Hematopoietic multipotent progenitor cell (in vitro differentiated cells): ENCODE results near the gene HIF3A. TPM values are rescaled to one million over a fixed set of nuclear protein-coding genes. Genes with fewer than 3 reads are reported as not detected.
"Not testable (repeated sequence)": the region's sequence is repeated elsewhere in the genome, so short reads cannot be mapped to it uniquely, and the experiment has no call there.

Experiments used
- DNase-seq, 3 donors: peaks; one replicate each; pipeline ENCODE4 v3.0.0-alpha.2; 2011 to 2015; ENCODE audit warnings: low read depth in 2 of 3, low spot score in 2 of 3
- total RNA-seq: library from RNA; depleted of rRNA; stranded (reverse); fragments of >200 nt; gene quantifications from one replicate; pipeline ENCODE4 v1.2.3, GENCODE V29; 2012

Gene HIF3A
- total RNA-seq, 1 donor = 0.27 TPM

GRCh38 chr19:46355234-46356148 lies 58.6 kb downstream of the HIF3A start:
- DNase-seq = no peak

- no peak for DNase-seq
These were observed 59.6 kb downstream of the HIF3A start for GRCh38 chr19:46356149-46357055.

DNA sequence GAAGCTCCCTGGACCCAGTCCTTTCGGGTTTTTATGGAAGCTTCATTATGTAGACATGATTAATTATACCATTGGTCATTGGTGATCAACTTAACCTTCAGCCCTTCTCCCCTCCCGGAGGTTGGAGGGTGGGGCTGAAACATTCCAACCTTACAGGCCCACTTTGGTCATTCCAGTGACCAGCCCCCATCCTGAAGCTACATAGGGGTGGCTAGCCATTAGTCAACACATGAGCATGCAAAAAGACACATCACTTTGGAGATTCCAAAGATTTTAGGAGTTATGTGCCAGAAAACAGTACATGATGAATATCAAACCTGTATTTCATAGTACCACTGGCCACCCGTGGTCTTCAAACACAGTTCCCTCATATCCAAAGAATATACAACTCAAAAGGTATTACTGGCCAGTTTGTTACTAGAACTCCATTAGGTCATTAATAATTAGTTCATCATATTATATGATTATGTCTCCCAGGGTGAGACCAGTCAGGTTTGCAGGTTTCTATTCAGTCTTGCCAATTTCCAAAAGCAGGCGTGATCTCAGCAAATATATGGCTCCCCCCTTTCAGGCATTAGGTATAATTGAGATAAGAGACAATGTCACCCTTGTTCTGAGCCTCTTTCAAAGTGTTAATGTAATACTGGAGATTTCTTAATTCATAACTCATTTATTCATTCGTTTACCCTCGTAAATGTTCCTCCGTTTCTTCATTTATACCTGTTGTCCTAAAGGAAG lies 61.2 kb downstream of the HIF3A start:
- no peak for DNase-seq

DNA sequence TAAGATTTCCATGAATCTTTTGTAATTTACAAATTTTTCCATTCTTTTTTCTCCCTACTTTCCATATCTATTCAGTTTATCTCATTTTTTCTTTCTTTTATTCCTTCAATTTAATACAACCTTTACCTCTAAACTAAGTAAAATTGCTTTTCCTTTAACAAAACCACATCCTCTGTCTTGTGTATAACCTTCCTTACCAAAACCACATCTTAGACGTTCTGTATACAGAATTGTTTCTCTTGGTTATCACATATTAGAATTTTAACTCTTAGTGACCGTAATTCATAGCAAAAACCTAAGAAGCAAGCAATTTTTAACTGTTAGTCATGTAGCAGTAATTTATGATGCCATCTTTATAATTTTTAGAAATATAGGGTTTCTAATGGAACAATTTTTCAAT lies 65.1 kb downstream of the HIF3A start:
- DNase-seq = no peak

DNA sequence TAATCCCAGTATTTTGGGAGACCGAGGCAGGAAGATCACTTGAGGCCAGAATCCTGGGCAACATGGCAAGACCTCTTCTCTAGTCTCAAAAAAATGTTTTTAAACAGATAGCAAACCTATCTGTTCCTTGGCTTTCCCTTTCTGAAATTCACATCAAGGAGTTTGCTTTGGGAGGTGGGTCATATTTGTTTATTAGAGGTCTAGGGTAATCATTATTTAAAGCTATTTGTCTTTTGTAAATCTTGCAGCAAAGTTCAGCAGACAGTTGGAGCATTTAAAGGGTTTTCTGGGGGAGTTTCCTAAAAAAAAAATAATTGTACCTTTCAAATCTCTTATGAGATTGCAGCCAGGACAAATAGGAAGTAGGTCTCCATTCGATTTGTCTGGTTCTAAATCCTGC lies 67.5 kb downstream of the HIF3A start:
- DNase-seq = no peak

DNA sequence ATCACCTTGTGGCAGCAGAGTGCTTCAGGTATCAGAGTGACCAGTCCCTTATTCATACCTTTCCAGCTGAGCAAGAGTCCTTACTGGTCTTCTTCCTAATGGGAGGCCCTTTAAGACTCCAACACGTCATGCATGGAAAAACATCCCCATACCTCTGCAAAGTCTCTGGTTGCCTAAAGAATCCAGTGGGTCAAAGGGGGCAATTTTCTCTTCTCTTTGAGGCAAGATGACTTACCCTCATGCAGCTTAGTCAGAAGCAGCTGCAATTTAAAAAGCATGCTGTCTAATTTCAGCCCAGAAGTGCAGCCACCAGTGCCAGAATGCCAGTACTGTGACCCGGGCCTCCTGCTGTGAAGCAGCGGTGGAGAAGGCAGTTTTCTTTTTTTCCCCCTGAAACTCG lies 68.7 kb downstream of the HIF3A start:
- DNase-seq = no peak

GRCh38 chr19:46366620-46367292 lies 69.9 kb downstream of the HIF3A start:
- no peak for DNase-seq

DNA sequence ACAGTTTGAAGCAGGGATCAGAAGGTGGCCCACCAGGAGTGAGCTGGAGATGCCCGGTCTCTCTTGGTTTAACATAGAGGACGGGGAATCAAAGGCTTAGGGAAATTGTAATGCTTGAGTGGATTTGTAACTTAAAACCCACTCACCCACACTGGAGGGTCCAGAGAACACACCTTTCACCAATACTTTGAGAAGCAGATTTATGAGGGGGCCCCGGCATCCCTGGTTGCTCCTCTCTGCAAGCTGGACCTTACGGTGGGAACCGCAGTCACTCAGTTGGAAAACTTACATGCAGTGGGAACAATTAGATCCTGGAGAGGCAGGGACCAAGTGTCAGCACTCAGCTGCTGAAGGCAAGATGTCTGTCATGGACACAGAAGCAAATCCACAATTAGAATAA lies 70.6 kb downstream of the HIF3A start:
- DNase-seq = no peak

- no peak for DNase-seq
These were observed 71.3 kb downstream of the HIF3A start for GRCh38 chr19:46368116-46368515.

GRCh38 chr19:46369817-46370216 lies 73.0 kb downstream of the HIF3A start:
- DNase-seq = no peak

GRCh38 chr19:46371371-46371901 lies 74.6 kb downstream of the HIF3A start:
- DNase-seq = peak in 1 of 3 donors; percentile 54

GRCh38 chr19:46372901-46373490 lies 76.2 kb downstream of the HIF3A start:
- DNase-seq = no peak

DNA sequence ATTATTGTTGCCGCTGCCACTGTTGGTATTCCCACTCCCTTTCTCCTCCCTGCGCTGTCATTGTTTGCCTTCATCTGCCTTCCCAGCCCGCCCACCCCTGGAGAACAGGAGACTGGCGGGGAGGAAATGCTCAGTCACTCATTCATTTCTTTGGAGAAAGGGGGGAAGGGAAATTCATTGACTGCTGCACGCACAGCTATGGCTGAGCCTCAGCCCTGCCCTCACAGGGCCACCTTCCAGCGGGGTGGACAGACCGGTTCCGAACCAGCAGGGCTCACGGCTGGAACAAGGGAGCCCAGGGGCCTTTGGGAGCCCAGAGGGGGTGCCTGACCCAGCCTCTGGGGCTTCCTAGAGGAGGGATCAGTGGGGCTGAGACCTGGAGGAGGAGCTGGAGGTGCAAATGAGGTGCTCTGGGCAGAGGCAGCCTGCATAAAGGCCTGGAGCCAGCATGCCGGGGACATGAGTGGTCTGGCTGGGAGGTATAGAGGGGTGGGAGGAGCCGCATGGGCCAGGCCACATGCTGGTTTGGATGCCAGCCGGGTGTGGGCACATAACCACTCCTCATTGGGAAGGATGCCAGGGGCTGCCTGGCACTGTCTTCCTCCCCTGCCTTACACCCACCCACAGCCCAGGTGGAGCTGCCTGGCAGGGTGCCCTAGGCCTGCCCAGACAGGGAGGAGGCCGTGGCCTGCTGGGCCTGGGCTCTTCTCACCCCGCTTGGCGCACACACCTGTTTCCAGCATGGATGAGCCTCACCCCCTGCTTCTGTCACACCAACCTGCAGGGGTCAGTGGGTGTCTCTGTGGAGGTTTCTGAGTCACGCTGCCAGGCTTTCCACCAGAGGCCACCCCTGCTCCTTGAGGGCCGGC lies 76.9 kb downstream of the HIF3A start:
- peak in 2 of 3 donors; percentile 56 to 90 for DNase-seq

GRCh38 chr19:46374536-46375475 lies 78.0 kb downstream of the HIF3A start:
- DNase-seq = no peak

- not testable (repeated sequence) for DNase-seq
These were observed 78.7 kb downstream of the HIF3A start for GRCh38 chr19:46375476-46376067.

DNA sequence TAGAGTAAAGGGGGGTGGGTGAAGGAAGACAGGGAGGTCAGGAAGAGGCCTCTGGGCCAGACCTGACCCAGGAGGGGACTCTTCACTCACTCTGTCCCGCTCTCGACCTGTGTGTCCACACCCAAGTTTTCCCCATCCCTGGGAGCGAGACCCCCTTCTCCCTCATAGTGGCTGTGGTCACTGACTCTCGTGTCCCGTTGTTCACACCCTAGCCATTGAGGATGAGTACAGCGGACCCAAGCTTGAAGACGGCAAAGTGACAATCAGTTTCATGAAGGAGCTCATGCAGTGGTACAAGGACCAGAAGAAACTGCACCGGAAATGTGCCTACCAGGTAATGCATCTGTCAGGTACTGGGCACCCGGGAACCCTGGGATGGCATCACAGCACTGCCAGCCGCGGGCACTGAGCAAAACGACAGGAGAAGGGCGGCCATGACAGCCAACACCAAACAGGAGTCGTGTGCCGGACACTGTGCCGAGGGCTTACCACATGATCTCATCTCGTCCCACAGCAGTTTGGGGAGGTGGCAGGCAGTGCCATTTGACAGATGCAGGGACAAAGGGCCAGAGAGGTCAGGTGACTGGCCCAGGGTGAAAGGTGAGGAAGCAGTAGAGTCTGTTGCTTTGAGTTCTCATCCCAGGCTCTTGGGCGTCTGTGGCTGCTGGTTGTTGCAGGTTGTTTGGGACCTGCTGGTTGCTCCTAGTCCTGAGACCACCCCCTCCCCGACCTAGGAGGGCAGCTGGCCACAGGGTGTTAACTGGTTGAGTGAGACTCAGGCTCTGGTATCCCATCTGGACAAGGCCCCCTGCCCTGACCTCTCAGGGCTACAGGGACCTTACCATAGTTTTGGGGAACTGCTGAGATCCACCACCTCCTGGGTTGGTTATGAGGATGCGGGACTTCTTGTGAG lies 79.7 kb downstream of the HIF3A start:
- no peak for DNase-seq
